ENCODE results near the gene ATP6V1B1. TPM values are rescaled to one million over a fixed set of nuclear protein-coding genes. Genes with fewer than 3 reads are reported as not detected.

The ATP6V1B1 gene
- total RNA-seq, 1 donor from 2014 or later: not detected

DNA sequence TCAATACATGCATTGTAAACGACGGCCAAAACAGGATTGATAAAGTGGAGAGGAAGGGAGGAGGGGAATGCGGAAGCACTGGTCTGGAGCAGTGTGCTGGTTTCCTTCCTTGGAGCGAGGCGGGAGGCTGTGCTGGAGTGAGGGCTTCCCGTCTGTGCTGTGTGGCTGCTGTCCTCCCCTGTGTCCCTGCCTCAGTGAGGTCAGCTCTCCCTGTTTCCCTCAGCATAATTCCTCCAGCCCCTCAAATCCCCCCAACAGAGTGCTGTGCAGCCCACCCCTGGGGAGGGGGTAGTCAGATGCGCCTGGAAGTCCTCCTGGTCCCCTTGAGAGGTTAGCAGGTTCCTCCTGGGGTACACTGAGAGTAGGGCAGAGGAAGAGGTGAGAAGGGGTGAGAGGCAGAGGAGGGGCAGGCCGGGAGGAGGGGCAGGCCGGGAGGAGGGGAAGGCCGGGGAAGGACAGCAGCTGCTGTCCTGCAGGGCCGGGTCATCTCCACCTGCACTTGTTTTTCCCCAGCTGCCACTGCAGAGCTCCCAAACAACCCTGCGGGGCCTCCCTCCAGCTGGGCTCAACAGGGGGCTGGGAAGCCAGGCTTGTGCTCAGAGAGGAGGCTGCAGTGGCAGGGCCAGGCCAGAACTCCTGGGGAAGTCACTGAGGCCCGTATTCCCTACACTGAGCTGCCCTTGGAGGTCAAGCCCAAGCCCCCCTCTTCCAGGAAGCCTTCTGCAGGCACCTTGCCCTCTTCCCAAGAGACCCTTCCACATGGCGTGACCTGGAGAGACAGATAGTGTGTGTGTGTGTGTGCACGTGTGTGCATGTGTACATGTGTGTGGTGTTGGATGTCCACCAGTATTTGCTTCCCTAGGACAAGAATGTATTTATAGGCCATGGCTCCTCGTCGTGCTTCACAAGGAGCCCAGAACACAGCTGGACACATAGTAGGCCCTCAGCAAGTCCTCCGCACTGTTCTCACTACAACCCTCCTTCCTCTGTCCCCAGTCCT is 13.2 kb upstream of the ATP6V1B1 start:
- DNase-seq (no peak), ATAC-seq (no peak)
- intact Hi-C loops (cut with micrococcal nuclease): loop anchor here (2.0 kb wide), 1 partner anchor 60 kb away; no protein-coding TSS in a partner anchor

GRCh38 chr2:70923378-70924015 is 12.2 kb upstream of the ATP6V1B1 start:
- intact Hi-C loops (cut with micrococcal nuclease): loop anchor here (2.0 kb wide), 1 partner anchor 61 kb away; no protein-coding TSS in a partner anchor
- no peak for DNase-seq
- no peak for ATAC-seq

GRCh38 chr2:70926042-70926441 is 9.7 kb upstream of the ATP6V1B1 start:
- ATAC-seq (no peak), DNase-seq (no peak)
- intact Hi-C loops (cut with micrococcal nuclease): no loop called here

GRCh38 chr2:70927138-70927537 is 8.6 kb upstream of the ATP6V1B1 start:
- DNase-seq (no peak), ATAC-seq (no peak)
- intact Hi-C loops (cut with micrococcal nuclease): no loop called here

GRCh38 chr2:70927641-70928040 is 8.1 kb upstream of the ATP6V1B1 start:
- DNase-seq (no peak), ATAC-seq (no peak)
- intact Hi-C loops (cut with micrococcal nuclease): no loop called here

GRCh38 chr2:70928366-70928765 is 7.3 kb upstream of the ATP6V1B1 start:
- ATAC-seq (no peak), DNase-seq (no peak)
- intact Hi-C loops (cut with micrococcal nuclease): no loop called here

DNA sequence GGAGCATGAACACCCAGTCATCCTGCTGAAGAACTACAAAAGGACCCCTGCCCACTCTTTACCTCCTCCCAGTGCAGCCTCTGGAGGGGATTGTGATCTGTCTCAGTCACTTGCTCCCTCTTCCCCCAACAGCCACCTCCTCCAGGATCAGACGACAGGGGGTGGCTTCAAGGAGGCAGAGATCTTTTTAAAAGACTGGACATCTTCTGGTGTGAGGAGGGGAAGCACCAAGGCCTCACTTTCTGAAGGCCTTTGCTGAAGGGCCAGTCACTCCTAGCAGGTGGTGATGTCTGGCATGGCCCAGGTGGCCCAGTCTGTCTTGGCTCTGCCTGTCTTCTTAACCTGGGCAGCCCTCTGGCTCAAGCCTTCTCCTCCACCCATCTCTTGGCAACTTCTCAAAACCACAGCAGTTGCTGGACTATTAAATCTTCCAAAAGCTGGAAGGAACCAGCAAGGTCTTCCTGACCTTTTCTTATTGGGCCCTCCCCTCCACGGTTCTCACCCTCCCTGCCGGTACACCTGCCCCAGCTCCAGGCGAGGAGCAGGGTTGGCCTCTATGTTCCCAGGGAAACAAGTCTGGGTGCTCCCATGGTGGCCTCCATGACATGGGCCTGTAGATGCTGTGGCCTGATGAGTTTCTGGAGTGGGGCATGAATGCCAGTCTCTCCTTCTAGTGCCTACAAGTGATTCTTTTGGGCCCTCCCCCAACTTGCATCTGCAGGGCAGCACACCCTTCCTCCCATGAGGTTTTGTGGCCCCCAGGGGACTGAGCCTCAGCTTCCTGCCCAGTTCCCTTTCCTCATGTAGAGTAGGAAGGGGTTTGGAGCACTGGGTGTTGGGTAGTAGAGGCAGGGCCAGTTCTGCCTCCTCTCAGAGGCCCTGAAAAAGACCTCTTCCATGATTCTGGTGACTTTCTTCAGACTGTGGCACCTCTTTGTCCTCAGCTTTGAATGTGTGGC is 5.0 kb upstream of the ATP6V1B1 start:
- intact Hi-C loops (cut with micrococcal nuclease): no loop called here
- no peak for ATAC-seq
- no peak for DNase-seq

- intact Hi-C loops (cut with micrococcal nuclease): no loop called here
- DNase-seq (no peak), ATAC-seq (no peak)
Measured at GRCh38 chr2:70931376-70932000, 4.2 kb upstream of the ATP6V1B1 start.

DNA sequence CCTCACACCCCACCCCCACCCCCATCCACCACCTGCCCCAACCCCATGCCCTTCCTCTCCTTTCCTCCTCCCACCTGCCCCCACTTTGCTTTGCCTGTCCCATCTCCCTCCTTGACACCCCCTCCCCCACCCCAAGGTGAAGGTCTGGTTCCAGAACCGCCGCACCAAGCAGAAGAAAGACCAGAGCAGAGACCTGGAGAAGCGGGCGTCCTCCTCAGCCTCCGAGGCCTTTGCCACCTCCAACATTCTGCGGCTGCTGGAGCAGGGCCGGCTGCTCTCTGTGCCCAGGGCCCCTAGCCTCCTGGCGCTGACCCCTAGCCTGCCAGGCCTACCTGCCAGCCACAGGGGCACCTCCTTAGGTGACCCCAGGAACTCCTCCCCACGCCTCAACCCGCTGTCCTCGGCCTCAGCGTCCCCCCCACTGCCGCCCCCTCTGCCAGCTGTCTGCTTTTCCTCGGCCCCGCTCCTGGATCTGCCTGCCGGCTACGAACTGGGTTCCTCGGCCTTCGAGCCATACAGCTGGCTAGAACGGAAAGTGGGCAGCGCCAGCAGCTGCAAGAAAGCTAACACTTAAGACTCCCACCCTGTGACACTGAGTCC is 3.0 kb upstream of the ATP6V1B1 start:
- DNase-seq (no peak), ATAC-seq (no peak)

GRCh38 chr2:70934981-70935380 is 719 bp upstream of the ATP6V1B1 start:
- ATAC-seq (no peak), DNase-seq (no peak)
- intact Hi-C loops (cut with micrococcal nuclease): no loop called here

More for the DNA sequence above, 3.0 kb upstream of the ATP6V1B1 start:
- intact Hi-C loops (cut with micrococcal nuclease): no loop called here

- intact Hi-C loops (cut with micrococcal nuclease): no loop called here
- no peak for ATAC-seq
- no peak for DNase-seq
Measured at GRCh38 chr2:70936165-70936978, 672 bp downstream of the ATP6V1B1 start.

GRCh38 chr2:70936979-70937811 is 1.5 kb downstream of the ATP6V1B1 start:
- no peak for DNase-seq
- ATAC-seq: no peak
- intact Hi-C loops (cut with micrococcal nuclease): no loop called here

GRCh38 chr2:70937866-70938585 is 2.3 kb downstream of the ATP6V1B1 start:
- DNase-seq: no peak
- intact Hi-C loops (cut with micrococcal nuclease): no loop called here
- no peak for ATAC-seq

- intact Hi-C loops (cut with micrococcal nuclease): no loop called here
- DNase-seq (no peak), ATAC-seq (no peak)
Measured at GRCh38 chr2:70938586-70938950, 2.9 kb downstream of the ATP6V1B1 start.

- intact Hi-C loops (cut with micrococcal nuclease): no loop called here
- no peak for ATAC-seq
- DNase-seq: no peak
Measured at GRCh38 chr2:70939001-70939838, 3.5 kb downstream of the ATP6V1B1 start.

Data from left ventricle myocardium superior (tissue), 1 donor.